Cardiac fibroblast (primary cell): ENCODE data around the gene SH2D1B.

Source experiments
- DNase-seq, 2 donors: peaks; one replicate each; pipeline versions ENCODE4 v3.0.0 to v3.0.0-alpha.2; 2010; ENCODE audit warnings: low read depth in 2 of 2
- H3K4me3 ChIP-seq, 2 donors: replicated peaks in 1 of 2; 1 replicate in 1 of 2; 2 replicates in 1 of 2; pipeline ENCODE4 v1.5.1; 2011; ENCODE audit warnings: low read depth in 2 of 2, low read length in 2 of 2, mild to moderate bottlenecking in 2 of 2, moderate library complexity in 1 of 2
- TF ChIP-seq, protein P1 (sequence below): IDR thresholded peaks from one replicate; pipeline ENCODE4 v1.5.1; 2011; ENCODE audit warnings: low read depth, mild to moderate bottlenecking, low read length, inconsistent platforms

Gene SH2D1B

DNA sequence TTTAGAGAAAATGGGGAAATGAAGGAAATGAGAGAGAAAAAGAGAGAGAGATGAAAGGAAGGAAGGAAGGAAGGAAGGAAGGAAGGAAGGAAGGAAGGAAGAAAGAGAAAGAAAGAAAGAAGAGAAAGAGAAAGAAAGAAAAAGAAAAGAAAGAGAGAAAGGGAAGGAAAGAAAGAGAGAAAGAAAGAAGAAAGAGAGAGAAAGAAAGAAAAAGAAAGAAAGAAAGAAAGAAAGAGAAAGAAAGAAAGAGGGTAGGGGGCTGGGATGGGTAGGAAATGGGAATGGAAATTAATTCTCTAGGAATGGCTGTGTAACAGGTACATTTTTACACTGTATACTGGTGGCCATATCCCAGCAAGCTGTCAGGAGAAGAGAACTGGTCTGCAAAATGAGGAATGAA, 4.3 kb upstream of the SH2D1B start:
- H3K4me3 ChIP-seq = no peak overlapping the region
- TF ChIP-seq, protein P1, sequence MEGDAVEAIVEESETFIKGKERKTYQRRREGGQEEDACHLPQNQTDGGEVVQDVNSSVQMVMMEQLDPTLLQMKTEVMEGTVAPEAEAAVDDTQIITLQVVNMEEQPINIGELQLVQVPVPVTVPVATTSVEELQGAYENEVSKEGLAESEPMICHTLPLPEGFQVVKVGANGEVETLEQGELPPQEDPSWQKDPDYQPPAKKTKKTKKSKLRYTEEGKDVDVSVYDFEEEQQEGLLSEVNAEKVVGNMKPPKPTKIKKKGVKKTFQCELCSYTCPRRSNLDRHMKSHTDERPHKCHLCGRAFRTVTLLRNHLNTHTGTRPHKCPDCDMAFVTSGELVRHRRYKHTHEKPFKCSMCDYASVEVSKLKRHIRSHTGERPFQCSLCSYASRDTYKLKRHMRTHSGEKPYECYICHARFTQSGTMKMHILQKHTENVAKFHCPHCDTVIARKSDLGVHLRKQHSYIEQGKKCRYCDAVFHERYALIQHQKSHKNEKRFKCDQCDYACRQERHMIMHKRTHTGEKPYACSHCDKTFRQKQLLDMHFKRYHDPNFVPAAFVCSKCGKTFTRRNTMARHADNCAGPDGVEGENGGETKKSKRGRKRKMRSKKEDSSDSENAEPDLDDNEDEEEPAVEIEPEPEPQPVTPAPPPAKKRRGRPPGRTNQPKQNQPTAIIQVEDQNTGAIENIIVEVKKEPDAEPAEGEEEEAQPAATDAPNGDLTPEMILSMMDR = no peak
- no peak for DNase-seq

DNA sequence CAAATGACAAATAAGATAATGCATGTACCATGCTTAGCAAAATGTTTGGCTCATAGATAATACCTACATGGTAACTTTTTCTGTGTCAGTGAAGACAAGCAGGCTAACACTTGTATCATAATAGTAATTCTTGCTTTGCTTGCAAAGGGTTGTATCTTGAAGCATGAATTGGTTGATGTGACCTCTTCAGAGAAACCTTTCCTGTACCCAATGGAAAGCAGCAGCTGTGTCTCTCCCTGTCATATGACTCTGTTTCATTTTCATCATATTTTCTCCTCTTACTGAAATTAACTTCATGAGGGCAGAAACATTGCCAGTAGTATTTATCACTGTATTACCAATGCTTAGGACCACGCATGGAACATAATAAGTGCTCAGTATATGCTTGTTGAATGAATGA, 4.4 kb downstream of the SH2D1B start:
- no peak for DNase-seq
- TF ChIP-seq, protein P1 = no peak
- no peak overlapping the region for H3K4me3 ChIP-seq

DNA sequence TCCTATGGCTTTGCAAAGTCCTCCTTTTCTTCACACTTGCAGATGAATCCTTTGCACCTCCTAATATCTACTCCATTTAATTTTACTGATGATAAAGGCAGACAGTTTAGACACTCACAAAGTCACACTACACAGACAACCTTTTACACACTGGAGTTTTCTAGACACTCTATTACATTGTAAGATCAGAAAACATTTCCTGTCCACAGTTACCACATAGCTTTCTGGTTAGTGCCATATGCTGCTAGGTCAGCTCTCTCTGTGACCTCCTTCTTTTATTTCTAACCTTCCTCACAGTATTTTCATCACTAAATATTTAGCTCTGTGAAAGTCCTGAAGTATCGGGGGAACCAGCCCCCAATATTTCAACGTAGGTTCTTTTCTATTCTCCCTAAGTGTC, 5.1 kb downstream of the SH2D1B start:
- peak; percentile 17 to 26 for DNase-seq
- no peak overlapping the region for H3K4me3 ChIP-seq
- TF ChIP-seq, protein P1 = no peak

DNA sequence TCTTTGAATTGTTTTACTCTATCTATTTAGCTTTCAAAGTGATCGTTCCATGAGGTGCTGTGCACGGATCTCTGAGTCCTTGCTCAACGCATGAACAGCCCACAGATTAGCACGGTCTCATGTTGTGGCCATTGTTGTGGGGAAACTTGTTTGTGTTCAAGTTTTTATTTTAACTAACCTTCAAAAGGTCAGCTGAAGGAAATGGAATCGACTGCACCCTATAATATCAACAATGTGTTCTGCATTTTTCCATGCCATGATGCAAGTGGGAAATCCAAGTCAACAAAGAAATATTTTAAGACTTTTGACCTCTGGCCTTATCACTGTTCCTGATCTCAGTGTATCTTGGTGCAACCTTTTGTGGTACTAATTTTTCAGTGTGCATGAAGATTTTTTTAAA, 6.1 kb downstream of the SH2D1B start:
- H3K4me3 ChIP-seq = no peak overlapping the region
- peak in 1 of 2 donors; percentile 11 for DNase-seq
- TF ChIP-seq, protein P1 = no peak

DNA sequence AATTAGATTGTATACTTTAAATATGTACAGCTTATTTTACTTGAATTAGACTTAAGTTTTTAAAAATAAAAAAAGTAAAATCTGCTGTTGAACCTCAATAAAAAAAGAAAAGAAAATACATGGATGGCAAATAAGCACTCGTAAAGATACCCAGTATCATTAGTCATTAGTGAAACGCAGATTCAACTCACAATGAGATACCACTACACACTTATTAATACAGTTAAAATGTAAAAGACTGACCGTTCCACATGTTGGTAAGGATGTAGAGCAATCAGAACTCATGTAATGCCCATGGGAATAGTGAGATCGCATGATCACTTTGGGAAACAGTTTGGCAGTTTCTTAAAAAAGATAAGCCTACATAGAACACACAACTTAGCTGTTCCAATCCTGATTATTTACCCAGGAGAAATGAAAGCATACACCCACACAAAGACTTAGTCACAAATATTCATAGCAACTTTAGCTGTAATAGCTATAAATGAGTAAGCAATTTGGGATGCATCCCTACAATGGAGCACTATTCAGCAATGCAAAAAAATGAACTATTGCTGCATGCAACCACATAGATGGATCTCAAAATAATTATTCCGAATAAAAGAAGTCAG, 7.3 kb downstream of the SH2D1B start:
- DNase-seq = peak; percentile 77 to 84
- H3K4me3 ChIP-seq = no peak overlapping the region
- TF ChIP-seq, protein P1 = no peak

DNA sequence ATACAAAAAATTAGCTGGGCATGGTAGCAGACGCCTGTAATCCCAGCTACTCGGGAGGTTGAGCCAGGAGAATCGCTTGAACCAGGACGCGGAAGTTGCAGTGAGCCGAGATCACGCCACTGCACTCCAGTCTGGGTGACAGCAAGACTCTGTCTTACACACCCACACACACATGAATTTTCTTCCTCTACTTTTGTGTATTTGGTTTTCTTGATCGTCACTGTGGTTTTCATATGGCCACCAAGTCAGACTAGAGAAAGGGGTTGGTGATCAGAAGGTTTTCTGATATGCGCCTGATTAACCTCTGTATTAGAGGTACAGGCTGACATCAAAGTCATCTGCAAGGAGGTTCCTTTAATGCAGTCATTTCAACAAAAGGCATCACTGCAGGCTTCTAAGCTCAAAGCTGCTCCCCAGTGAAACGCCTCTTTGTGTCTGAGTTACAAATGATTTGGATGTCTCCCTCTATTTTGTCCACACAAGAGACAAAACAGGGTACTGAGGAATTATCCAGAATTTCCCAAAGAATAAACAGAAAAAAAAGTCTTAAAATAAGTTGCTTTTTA, 11.1 kb downstream of the SH2D1B start:
- no peak overlapping the region for H3K4me3 ChIP-seq
- TF ChIP-seq, protein P1 = no peak
- DNase-seq = no peak
